Spleen (tissue), 11 donors: ENCODE results near the gene CPED1. TPM values are rescaled to one million over a fixed set of nuclear protein-coding genes. Genes with fewer than 3 reads are reported as not detected.
A peak's percentile ranks its signal among the peaks of the same experiment; 100 is the strongest.

Source experiments
- DNase-seq: peaks from one replicate; pipeline ENCODE4 v3.0.0-alpha.2; 2020
- H3K27ac ChIP-seq, 8 donors: fragments of 200-600 bp; sonication (generic) in 7 of 8; 1 replicate in 4 of 8; 2 replicates in 4 of 8; pipeline versions ENCODE4 v1.5.0 to v1.8.0; 2016 to 2021; ENCODE audit warnings: inconsistent platforms in 4 of 8, mild to moderate bottlenecking in 4 of 8, moderate library complexity in 1 of 8
- H3K27me3 ChIP-seq, 7 donors: fragments of 200-600 bp; sonication (generic) in 6 of 7; replicated peaks in 1 of 7; 1 replicate in 4 of 7; 2 replicates in 3 of 7; pipeline versions ENCODE4 v1.5.0 to v1.8.0; 2016 to 2021; ENCODE audit warnings: inconsistent platforms in 3 of 7, mild to moderate bottlenecking in 1 of 7
- H3K36me3 ChIP-seq, 6 donors: fragments of 200-600 bp; sonication (generic) in 5 of 6; 1 replicate in 4 of 6; 2 replicates in 2 of 6; pipeline versions ENCODE4 v1.5.0 to v1.8.0; 2016 to 2021; ENCODE audit warnings: inconsistent platforms in 2 of 6
- H3K4me1 ChIP-seq, 6 donors: fragments of 200-600 bp; sonication (generic) in 5 of 6; 1 replicate in 3 of 6; 2 replicates in 3 of 6; pipeline versions ENCODE4 v1.5.0 to v1.8.0; 2016 to 2021; ENCODE audit warnings: inconsistent platforms in 3 of 6
- H3K4me3 ChIP-seq, 8 donors: fragments of 200-600 bp; sonication (generic) in 7 of 8; 1 replicate in 4 of 8; 2 replicates in 4 of 8; pipeline versions ENCODE4 v1.5.0 to v1.8.0; 2016 to 2021; ENCODE audit warnings: inconsistent platforms in 4 of 8, mild to moderate bottlenecking in 4 of 8, moderate library complexity in 2 of 8
- H3K9me3 ChIP-seq, 8 donors: fragments of 200-600 bp; sonication (generic) in 7 of 8; 1 replicate in 4 of 8; 2 replicates in 4 of 8; pipeline versions ENCODE4 v1.5.0 to v1.8.0; 2016 to 2021; ENCODE audit warnings: inconsistent platforms in 4 of 8
- POLR2A ChIP-seq, 3 donors: fragments of 450-650 bp; IDR thresholded peaks; one replicate each; pipeline ENCODE4 v1.5.1; 2017; ENCODE audit warnings: antibody characterized with exemption in 3 of 3, mild to moderate bottlenecking in 1 of 3
- POLR2AphosphoS5 ChIP-seq, 3 donors: sonication (generic); formaldehyde crosslinking; IDR thresholded peaks; one replicate each; pipeline ENCODE4 v1.5.1; 2017; ENCODE audit warnings: antibody characterized with exemption in 3 of 3
- WGBS, 5 donors: extraction: QIAGEN DNeasy Blood & Tissue Kit in 3 of 5; methylation state at CpG; one replicate each; pipeline versions ENCODE4 v1.1.5 to v1.1.7; 2013 to 2018; 5-methylcytosine and 5-hydroxymethylcytosine counted together
- intact Hi-C: fragments of 100-400 bp; cut with DNase I; formaldehyde crosslinking; loops from one replicate; pipeline ENCODE4 v1.15.0; 2023; ENCODE audit warnings: low total_unique reads
- polyA plus RNA-seq, 3 donors: library from polyadenylated mRNA; stranded (reverse); fragments of 200-250 nt; gene quantifications; one replicate each; pipeline ENCODE4 v1.2.1, GENCODE V29; 2013
- total RNA-seq, 7 donors: library from RNA; depleted of rRNA in 3 of 7; stranded (reverse); fragments of >200 nt in 3 of 7; fragmentation: NEBNext Ultra II Directional in 4 of 7; extraction: Animal tissue kit (Norgen Biotek cat#: 25700) in 4 of 7; gene quantifications; one replicate each; pipeline versions ENCODE4 v1.1.0 to v1.2.1, GENCODE V29; 2016 to 2021
- TF ChIP-seq, protein P1 (sequence below), 11 experiments: fragments of 200-600 bp in 7 of 11; fragments of 450-650 bp in 4 of 11; sonication (generic) in 4 of 11; IDR thresholded peaks in 8 of 11; conservative IDR thresholded peaks in 3 of 11; 1 replicate in 7 of 11; 2 replicates in 4 of 11; pipeline versions ENCODE4 v1.4.0 to v1.8.0; 2016 to 2021; ENCODE audit warnings: antibody characterized with exemption in 11 of 11, inconsistent platforms in 4 of 11, mild to moderate bottlenecking in 1 of 11
- donor health status: healthy with polysubstance abuse.
- donor health status: DM: no; HTN: no; CAD: no; lungs with moderate emphysema.
- donor health status: DM: no; HTN: no; CAD: no.
- donor health status: Bipolar disorder and iron deficiency.
- donor health status: healthy.
- donor health status: DM: no; HTN: no; CAD: no.
- donor health status: DM: yes; HTN: yes; CAD: no.

CPED1 gene
- total and polyA plus RNA-seq, 10 donors = 1.5 to 81.6 (median 38.6) TPM

GRCh38 chr7:120964088-120964487, 24.4 kb upstream of the CPED1 start:
- DNase-seq = no peak
- Histone ChIP-seq H3K27ac (no peak overlapping the region), H3K9me3 (no peaks in the 10 kb centered on the region), H3K4me1 (peaks cover 0 to 23% (median 12%) of the 10 kb centered on the region in 6 donors), H3K36me3 (peaks cover 0 to 72% (median 44%) of the 10 kb centered on the region in 6 donors), H3K4me3 (no peak overlapping the region), H3K27me3 (no peaks in the 10 kb centered on the region)
- intact Hi-C loops = no loop called here
- TF ChIP-seq, protein P1, sequence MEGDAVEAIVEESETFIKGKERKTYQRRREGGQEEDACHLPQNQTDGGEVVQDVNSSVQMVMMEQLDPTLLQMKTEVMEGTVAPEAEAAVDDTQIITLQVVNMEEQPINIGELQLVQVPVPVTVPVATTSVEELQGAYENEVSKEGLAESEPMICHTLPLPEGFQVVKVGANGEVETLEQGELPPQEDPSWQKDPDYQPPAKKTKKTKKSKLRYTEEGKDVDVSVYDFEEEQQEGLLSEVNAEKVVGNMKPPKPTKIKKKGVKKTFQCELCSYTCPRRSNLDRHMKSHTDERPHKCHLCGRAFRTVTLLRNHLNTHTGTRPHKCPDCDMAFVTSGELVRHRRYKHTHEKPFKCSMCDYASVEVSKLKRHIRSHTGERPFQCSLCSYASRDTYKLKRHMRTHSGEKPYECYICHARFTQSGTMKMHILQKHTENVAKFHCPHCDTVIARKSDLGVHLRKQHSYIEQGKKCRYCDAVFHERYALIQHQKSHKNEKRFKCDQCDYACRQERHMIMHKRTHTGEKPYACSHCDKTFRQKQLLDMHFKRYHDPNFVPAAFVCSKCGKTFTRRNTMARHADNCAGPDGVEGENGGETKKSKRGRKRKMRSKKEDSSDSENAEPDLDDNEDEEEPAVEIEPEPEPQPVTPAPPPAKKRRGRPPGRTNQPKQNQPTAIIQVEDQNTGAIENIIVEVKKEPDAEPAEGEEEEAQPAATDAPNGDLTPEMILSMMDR (IDR thresholded peaks at IDR 0.05 in 8 of 11, conservative IDR thresholded peaks at IDR 0.05 in 3 of 11) = no peak
- TF ChIP-seq POLR2AphosphoS5 (IDR thresholded peaks at IDR 0.05) (no peak), POLR2A (IDR thresholded peaks at IDR 0.05) (no peak)
- 90 to 100% (median 98%) methylated on average over 1 of the region's 1 CpG for WGBS, 5 donors

DNA sequence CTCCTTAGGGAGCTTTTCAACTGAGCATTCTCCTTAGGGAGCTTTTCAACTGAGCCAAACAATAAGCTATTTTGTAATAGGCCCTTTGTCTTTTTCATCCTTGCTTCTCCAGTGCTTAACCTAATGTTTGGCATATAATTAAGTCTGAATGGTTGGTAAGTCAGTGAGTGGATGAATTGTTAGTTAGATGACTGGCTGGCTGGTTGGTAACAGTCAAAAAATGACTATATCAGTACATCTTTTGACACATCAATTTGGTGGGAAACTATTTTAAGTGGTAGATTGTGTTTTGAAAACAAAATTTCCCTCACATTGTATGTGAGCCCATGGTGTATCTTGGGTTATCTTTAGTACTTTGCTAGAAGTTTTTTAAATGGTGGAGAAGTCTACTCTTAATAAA, 21.6 kb upstream of the CPED1 start:
- H3K4me3 ChIP-seq = no peak overlapping the region
- H3K9me3 ChIP-seq = no peaks in the 10 kb centered on the region
- H3K36me3 ChIP-seq = peaks cover 6 to 98% (median 68%) of the 10 kb centered on the region in 6 donors
- no peaks in the 10 kb centered on the region for H3K27me3 ChIP-seq
- DNase-seq = no peak
- H3K27ac ChIP-seq = peak overlapping the region in 2 of 8 donors; percentile 5 to 12
- no peak for TF ChIP-seq POLR2A (IDR thresholded peaks at IDR 0.05)
- no peak for TF ChIP-seq POLR2AphosphoS5 (IDR thresholded peaks at IDR 0.05)
- TF ChIP-seq, protein P1 (IDR thresholded peaks at IDR 0.05 in 8 of 11, conservative IDR thresholded peaks at IDR 0.05 in 3 of 11) = no peak
- H3K4me1 ChIP-seq = peaks cover 0 to 8% (median 3%) of the 10 kb centered on the region in 6 donors
- intact Hi-C loops = no loop called here

DNA sequence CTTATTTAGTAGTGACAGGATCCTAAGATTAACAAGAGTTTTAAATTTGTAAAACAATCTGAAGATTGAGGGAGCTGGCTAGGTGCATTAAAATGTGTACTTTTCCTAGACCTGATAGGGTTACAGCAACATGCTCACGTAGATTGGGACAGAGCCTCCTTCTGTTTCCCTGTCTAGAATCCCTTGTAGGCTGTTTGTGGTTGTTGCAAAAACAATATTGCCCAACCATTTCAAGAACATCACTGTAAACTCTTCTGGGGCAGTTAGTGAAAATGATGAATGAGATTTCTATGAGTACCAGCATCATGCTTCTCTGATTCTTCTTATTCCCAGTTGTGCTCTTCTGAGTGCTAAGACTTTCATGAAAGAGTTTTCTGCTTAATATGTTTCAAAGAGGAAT, 14.7 kb upstream of the CPED1 start:
- DNase-seq = no peak
- H3K4me3 ChIP-seq = no peak overlapping the region
- no peak overlapping the region for H3K27ac ChIP-seq
- WGBS, 5 donors = 49 to 86% (median 81%) methylated on average over 1 of the region's 1 CpG
- H3K27me3 ChIP-seq = no peaks in the 10 kb centered on the region
- peaks cover 0 to 7% (median 0%) of the 10 kb centered on the region in 6 donors for H3K4me1 ChIP-seq
- no peaks in the 10 kb centered on the region for H3K9me3 ChIP-seq
- H3K36me3 ChIP-seq = peaks cover 8 to 89% (median 67%) of the 10 kb centered on the region in 6 donors
- TF ChIP-seq, protein P1 (IDR thresholded peaks at IDR 0.05 in 8 of 11, conservative IDR thresholded peaks at IDR 0.05 in 3 of 11) = no peak
- TF ChIP-seq POLR2A (IDR thresholded peaks at IDR 0.05) (no peak), POLR2AphosphoS5 (IDR thresholded peaks at IDR 0.05) (no peak)
- intact Hi-C loops = no loop called here

GRCh38 chr7:120979765-120980499, 8.6 kb upstream of the CPED1 start:
- TF ChIP-seq, protein P1 (IDR thresholded peaks at IDR 0.05 in 8 of 11, conservative IDR thresholded peaks at IDR 0.05 in 3 of 11) = no peak
- TF ChIP-seq POLR2A (IDR thresholded peaks at IDR 0.05) (no peak), POLR2AphosphoS5 (IDR thresholded peaks at IDR 0.05) (no peak)
- Histone ChIP-seq H3K4me3 (no peak overlapping the region), H3K4me1 (no peaks in the 10 kb centered on the region), H3K27ac (no peak overlapping the region), H3K9me3 (no peaks in the 10 kb centered on the region), H3K27me3 (no peaks in the 10 kb centered on the region), H3K36me3 (peaks cover 0 to 28% (median 13%) of the 10 kb centered on the region in 6 donors)
- intact Hi-C loops = no loop called here
- WGBS, 5 donors = 6 to 13% (median 11%) methylated on average over 1 of the region's 1 CpG
- no peak for DNase-seq
